ENCODE data around the gene FANCM.

The FANCM gene, protein sequence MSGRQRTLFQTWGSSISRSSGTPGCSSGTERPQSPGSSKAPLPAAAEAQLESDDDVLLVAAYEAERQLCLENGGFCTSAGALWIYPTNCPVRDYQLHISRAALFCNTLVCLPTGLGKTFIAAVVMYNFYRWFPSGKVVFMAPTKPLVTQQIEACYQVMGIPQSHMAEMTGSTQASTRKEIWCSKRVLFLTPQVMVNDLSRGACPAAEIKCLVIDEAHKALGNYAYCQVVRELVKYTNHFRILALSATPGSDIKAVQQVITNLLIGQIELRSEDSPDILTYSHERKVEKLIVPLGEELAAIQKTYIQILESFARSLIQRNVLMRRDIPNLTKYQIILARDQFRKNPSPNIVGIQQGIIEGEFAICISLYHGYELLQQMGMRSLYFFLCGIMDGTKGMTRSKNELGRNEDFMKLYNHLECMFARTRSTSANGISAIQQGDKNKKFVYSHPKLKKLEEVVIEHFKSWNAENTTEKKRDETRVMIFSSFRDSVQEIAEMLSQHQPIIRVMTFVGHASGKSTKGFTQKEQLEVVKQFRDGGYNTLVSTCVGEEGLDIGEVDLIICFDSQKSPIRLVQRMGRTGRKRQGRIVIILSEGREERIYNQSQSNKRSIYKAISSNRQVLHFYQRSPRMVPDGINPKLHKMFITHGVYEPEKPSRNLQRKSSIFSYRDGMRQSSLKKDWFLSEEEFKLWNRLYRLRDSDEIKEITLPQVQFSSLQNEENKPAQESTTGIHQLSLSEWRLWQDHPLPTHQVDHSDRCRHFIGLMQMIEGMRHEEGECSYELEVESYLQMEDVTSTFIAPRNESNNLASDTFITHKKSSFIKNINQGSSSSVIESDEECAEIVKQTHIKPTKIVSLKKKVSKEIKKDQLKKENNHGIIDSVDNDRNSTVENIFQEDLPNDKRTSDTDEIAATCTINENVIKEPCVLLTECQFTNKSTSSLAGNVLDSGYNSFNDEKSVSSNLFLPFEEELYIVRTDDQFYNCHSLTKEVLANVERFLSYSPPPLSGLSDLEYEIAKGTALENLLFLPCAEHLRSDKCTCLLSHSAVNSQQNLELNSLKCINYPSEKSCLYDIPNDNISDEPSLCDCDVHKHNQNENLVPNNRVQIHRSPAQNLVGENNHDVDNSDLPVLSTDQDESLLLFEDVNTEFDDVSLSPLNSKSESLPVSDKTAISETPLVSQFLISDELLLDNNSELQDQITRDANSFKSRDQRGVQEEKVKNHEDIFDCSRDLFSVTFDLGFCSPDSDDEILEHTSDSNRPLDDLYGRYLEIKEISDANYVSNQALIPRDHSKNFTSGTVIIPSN (N-terminal part only)

GRCh38 chr14:45135659-45136395, at the start of gene FANCM:
FANCM (plus strand) TSS chr14:45135930; CDS start chr14:45136032, 102 bp downstream.
- Histone ChIP-seq H3K27ac (peak within 1 kb of the TSS; percentile 87), H3K4me3 (ENCODE audit: low read depth in 1 of 2, low read length in 1 of 2) (peak within 1 kb of the TSS; percentile 79 to 92), H3K36me3 (no peaks in the 10 kb centered on the region), H3K4me1 (ENCODE audit: control insufficient read depth in 1 of 2, insufficient read depth in 1 of 2, low read depth in 1 of 2, low read length in 1 of 2) (peaks cover 20 to 35% of the 10 kb centered on the region in 2 experiments), H3K9me3 (no peaks in the 10 kb centered on the region), H3K27me3 (no peaks in the 10 kb centered on the region)
- TF ChIP-seq, protein P1, sequence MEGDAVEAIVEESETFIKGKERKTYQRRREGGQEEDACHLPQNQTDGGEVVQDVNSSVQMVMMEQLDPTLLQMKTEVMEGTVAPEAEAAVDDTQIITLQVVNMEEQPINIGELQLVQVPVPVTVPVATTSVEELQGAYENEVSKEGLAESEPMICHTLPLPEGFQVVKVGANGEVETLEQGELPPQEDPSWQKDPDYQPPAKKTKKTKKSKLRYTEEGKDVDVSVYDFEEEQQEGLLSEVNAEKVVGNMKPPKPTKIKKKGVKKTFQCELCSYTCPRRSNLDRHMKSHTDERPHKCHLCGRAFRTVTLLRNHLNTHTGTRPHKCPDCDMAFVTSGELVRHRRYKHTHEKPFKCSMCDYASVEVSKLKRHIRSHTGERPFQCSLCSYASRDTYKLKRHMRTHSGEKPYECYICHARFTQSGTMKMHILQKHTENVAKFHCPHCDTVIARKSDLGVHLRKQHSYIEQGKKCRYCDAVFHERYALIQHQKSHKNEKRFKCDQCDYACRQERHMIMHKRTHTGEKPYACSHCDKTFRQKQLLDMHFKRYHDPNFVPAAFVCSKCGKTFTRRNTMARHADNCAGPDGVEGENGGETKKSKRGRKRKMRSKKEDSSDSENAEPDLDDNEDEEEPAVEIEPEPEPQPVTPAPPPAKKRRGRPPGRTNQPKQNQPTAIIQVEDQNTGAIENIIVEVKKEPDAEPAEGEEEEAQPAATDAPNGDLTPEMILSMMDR (IDR thresholded peaks at IDR 0.05): peak; percentile 17

DNA sequence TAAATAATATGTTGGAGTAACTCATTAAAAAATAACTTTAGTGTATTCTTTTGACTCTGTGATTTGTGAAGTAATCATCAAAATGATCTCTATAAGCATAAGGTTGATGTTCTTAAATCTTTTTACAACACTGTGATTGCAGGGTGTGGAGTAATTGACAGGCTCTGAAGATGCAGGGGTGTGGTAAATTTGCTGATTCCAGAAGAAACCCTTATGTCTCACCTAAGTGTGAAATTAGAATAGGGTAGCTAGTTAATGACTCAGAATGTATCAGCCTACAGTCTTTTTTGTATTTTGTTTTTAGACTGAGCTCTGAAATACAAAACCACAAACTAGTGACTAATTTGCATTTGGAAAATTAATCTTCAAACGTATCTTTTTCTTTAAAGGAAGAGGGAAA, 45.9 kb upstream of the FANCM start:
- Histone ChIP-seq H3K4me3 (ENCODE audit: low read depth in 1 of 2, low read length in 1 of 2) (no peak overlapping the region), H3K27ac (no peak overlapping the region), H3K36me3 (no peaks in the 10 kb centered on the region), H3K4me1 (ENCODE audit: control insufficient read depth in 1 of 2, insufficient read depth in 1 of 2, low read depth in 1 of 2, low read length in 1 of 2) (peaks cover 4 to 12% of the 10 kb centered on the region in 2 experiments), H3K27me3 (no peaks in the 10 kb centered on the region), H3K9me3 (no peaks in the 10 kb centered on the region)
- TF ChIP-seq, protein P1 (IDR thresholded peaks at IDR 0.05): no peak

DNA sequence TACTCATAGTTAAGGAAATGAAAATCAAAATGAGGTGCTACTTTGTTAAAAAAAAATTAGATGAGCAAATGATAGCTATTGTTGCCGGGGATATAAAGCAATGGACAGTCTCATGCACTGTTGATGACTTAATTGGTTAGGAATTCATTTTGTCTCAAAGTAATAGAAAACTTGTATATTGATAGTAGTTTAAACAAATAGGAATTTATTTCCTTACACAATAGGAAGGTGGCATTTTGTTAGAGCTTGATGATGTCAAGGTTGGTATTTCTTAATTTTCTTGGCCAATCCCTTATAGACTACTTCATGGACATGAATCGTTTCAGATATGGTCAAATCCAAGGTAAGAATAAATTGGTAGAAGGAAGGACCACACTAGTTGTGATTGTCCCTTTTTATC, 44.0 kb upstream of the FANCM start:
- H3K4me1 ChIP-seq (ENCODE audit: control insufficient read depth in 1 of 2, insufficient read depth in 1 of 2, low read depth in 1 of 2, low read length in 1 of 2): peaks cover 0 to 7% of the 10 kb centered on the region in 2 experiments
- peaks cover 10% of the 10 kb centered on the region for H3K36me3 ChIP-seq
- no peaks in the 10 kb centered on the region for H3K9me3 ChIP-seq
- H3K27me3 ChIP-seq: no peaks in the 10 kb centered on the region
- no peak overlapping the region for H3K4me3 ChIP-seq (ENCODE audit: low read depth in 1 of 2, low read length in 1 of 2)
- TF ChIP-seq, protein P1 (IDR thresholded peaks at IDR 0.05): no peak
- H3K27ac ChIP-seq: no peak overlapping the region

- TF ChIP-seq, protein P1 (IDR thresholded peaks at IDR 0.05): no peak
These were observed 41.5 kb upstream of the FANCM start for GRCh38 chr14:45094275-45094674.

More at GRCh38 chr14:45094275-45094674, 41.5 kb upstream of the FANCM start:
- Histone ChIP-seq H3K9me3 (no peaks in the 10 kb centered on the region), H3K4me1 (ENCODE audit: control insufficient read depth in 1 of 2, insufficient read depth in 1 of 2, low read depth in 1 of 2, low read length in 1 of 2) (peaks cover 0 to 7% of the 10 kb centered on the region in 2 experiments), H3K36me3 (peaks cover 22% of the 10 kb centered on the region), H3K27ac (no peak overlapping the region), H3K4me3 (ENCODE audit: low read depth in 1 of 2, low read length in 1 of 2) (no peak overlapping the region), H3K27me3 (no peaks in the 10 kb centered on the region)
